HG03103 (cell line): Measurements from ENCODE around the gene LAMC1.

Source experiments
- ATAC-seq: cut with Tn5 transposase; IDR thresholded peaks from one replicate; pipeline ENCODE4 v1.9.1; 2021; ENCODE audit warnings: low read depth; ENCODE audit not compliant: unreplicated experiment

LAMC1 gene

DNA sequence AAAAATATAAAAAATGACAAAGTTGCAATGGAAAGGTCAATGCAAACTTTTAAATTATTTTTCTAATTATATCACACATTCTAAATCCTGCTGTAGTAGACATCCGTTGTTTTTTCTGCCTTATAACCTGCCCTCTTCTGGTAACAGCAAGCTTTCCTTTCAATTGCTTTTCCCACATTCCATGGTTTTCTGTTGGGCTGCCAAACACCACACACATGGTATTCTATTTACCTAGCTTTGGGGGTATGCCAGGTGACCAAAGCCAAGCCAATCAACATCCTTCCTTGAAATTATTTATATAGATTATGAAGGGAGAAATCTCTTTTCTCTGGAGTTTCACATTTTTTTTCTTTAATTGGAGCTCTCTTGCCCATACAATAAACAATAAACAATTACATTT lies 3.4 kb upstream of the LAMC1 start:
- ATAC-seq: no peak

DNA sequence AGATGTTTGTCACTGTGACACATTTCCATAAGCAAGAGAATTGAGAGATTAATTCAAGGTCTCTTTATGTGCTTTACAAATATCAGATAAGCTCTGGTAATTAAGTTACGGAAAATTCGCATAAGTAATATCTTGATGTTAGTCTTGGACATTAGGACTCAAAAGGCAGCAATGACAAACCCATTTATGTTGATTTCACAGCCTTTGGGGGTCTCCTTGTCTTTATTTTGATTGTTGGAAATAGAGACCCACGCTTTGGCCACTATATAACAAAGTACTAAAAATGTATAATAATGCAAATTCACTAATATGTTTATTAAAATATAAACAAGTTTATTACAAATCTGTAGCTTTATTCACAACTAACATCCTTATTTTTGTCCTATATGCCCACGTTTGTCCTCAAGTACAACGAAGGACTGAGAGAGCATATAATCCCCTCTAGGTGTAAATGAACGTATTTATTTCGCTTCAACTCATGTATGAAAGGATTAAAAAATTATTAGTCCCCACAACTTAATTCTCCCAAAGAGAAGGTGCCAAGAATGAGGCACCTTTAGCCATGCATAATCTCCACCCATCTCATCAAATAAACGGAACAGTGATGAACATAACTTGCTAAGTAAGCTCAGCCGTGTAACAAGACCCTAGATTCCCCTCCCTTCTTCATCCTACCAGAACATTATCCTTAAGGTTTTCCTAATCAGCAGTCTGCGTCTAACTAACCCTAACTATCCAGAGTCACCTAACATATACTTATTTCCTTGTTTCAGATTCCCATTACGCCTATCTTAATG lies 1.6 kb upstream of the LAMC1 start:
- no peak for ATAC-seq

DNA sequence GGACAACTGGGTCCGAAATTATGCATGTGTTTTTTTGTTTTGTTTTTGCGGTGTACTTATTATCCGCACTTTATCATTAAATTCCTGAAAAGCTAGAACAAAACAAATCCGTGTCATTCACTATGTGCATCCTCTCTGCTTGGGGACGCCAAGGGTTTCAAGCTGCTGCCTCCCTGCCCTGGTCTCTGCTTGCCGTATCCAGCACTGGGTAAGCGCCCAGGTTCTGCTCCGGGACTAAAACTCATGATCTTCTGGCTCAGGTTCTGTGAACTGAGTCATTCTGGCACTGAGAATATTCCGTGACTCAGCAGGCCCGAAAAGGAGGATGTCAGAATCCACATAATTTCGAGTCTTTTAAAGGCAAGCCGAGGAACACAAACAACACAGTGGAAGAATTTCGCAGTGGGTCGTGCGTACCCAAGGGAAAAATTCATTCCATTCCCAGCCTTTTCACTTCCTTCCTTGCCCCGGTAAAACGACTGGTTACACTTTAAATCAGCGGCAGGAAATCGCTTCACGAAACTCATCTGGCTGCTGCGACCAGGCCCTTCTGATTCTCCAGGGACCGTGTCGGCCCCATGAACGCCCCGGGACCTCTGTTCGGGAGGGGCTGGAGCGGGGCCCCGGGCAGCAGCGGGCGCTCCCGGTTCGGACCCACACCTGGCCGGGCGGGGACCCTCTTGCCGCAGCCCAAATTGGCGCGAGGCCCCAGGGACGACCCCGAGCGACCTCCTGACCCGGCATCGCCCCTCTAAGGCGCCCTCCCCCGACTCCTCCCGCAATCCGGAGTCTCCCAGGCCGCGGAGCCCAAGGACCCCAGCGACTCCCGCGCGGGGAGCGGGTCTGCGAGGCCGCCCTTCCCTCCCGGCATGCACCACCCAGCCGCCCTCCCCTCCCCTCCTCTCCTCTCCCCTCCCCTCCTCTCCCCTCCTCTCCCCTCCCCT lies 746 bp upstream of the LAMC1 start:
- peak; percentile 31 for ATAC-seq

DNA sequence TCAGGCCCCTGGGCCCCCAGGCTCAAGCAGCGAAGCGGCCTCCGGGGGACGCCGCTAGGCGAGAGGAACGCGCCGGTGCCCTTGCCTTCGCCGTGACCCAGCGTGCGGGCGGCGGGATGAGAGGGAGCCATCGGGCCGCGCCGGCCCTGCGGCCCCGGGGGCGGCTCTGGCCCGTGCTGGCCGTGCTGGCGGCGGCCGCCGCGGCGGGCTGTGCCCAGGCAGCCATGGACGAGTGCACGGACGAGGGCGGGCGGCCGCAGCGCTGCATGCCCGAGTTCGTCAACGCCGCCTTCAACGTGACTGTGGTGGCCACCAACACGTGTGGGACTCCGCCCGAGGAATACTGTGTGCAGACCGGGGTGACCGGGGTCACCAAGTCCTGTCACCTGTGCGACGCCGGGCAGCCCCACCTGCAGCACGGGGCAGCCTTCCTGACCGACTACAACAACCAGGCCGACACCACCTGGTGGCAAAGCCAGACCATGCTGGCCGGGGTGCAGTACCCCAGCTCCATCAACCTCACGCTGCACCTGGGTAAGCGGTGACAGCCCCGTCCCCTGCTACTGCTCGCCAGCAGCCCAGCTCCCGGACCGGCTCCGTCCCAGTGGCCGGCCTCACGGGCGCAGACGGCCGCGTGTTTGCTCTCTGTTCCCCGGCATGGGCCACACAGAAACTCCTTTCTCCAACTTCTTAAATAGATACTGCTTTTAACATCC lies 539 bp downstream of the LAMC1 start:
- peak; percentile 51 for ATAC-seq

DNA sequence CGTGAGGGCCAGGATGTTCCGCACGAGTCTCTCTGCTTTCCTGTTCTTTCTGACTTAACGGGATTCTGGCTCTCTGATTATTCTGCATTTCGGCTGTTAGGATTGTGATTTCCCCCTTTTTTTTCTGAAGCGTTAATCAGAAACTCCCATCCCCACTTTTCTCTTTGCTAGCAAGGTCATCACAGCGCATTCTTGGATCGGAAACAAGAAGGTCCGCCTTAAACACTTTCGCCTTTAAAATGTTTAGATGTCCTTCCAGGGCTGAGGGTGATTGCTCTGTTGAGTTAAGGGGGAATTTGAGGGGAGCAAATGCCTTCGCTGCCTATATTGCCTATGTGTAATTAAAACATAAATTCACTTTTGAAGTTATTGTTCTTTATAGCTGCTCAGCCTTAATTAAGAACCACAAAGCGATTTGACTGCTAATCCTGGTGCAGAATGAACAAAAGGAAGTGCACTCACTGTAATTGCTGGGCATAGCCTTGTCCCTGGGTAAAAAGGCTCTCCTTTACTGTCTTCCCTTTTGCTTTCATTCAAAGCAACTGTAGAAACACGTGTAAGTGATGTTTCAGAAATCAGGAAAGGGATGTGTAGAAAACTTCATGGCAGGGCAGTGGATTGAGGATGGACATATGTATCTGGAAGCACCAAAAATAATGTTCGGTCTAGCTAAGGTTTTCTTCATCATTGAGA lies 1.2 kb downstream of the LAMC1 start:
- ATAC-seq: no peak

DNA sequence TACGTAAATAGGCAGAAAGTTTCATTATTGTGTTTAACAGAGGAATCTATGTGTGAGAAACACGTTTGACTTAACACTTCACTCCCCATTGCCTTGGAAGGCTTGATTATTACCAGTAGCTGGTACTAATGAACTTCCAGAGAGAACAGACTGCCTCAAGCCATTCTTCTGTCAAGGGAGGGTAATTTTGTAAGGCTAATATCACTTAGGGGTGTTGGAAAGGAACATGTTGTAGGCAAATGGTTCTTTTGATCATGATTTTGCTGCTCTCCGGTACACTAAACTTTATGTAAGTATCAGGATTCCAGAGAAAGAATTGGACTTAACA lies 1.8 kb downstream of the LAMC1 start:
- no peak for ATAC-seq

DNA sequence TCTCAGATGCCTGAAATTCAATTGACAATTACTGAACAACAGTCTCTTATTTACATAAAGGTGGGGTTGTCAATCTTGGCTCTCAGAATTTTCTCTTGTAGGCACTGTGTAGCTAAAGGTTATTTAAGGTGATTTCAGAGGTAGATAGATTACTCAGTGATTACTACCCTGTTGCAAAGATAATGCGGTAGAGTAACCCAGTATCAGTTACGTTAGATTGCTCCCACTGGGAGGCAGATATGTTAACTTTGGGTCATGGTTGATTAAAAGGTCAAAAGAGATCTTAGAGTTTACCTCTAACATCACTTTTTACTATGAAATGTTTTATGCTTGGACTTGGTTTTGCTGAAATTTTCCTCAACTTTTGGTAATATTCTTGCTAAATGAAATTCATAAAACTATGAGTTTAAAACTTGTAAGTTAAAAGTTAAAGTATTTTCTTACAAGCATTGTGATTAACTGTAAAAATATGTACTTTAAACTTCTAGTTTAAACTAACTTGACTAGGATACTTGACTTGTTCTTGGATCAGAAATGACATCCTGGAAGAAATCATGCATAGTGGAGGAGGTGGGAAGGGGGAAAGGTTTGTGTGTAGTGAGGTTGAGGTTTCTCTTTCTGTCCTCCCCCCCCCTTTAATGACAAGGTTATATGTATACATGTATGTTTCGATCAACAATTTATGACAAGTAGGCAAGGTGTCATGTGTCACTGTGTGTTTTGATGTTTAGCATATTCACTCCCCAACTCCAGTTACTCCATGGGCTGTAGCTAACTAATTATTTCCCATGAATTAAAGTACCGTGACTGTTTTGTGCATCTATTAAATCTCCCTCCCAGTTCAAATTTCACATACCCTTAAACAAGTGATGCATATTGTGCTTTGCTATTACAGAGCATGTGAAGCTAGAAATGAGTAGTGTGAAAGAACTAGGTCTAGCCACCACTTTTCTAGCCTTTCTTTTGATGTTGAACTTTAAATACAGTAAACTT lies 2.9 kb downstream of the LAMC1 start:
- no peak for ATAC-seq

DNA sequence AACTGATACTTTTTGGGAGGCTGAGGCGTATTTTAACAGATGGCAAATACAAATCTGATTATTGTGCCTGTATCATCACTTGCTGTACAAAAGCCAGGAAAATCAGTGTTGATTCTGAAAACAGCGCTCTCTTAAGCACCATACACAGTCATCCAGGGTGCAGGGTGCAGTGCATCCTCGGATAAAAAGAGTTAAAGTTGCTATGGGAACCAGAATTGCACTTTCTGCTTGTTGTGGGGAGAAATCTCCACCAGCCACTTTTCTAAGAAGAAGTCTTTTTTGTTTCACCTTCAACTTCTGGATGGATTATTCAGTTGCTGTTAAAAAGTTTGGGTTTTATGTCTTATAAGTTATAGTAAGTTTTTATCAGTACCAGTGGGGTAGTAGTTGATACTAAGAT lies 3.8 kb downstream of the LAMC1 start:
- no peak for ATAC-seq

DNA sequence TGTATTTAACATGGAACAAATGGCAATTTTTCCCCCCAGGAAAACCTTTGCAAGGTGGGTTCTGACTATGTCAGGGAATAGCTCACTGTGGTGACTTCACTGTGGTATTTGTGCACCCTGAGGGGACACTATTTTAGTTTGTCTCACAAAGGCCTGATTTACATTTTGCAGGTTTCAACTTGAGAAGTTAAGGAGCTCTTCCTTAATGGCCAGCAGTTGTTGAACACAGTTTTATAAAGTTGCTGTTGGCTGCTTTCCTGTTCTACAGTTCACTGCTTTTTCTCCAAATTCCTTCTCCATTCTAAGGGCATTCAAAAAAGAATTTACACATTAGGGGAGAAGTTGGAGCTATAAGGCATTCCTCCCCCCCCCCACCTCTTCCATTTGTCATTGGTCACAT lies 4.6 kb downstream of the LAMC1 start:
- ATAC-seq: no peak

DNA sequence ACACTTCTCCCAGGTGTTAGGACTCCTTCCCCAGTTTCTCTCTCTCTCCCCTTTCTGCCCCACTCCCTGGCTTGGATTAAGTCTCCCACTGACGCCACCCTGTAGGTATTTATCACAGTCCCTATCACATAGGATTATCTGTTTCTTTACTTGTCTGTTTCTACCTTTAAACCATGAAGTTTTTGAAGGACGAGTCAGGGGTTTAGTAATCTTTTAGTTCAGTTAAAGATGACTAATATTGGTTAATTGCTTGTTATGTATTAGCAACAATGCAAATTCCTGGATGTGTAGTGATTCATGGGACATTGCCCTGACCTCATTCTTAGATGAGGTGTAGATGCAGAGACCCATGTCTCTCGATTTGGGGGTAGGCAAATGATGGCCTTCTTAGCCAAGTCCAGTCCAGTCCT lies 6.4 kb downstream of the LAMC1 start:
- no peak for ATAC-seq

DNA sequence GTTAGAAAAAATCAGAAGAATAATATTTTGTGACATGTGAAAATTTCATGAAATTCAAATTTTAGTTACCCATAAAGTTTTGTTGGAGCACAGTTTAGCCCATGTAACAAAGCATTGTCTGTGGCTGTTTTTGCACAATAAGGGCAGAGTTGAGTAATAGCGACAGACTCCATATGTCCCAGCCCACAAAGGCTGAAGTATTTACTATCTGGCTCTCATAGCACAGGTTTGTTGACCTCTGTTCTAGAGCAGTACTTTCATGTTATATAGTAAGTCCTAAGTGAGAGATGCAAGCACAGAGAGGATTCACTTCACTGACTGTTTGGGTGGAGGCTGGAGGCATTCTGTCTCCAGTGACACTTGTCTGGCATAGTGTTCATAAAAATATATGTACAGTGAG lies 6.8 kb downstream of the LAMC1 start:
- ATAC-seq: no peak

DNA sequence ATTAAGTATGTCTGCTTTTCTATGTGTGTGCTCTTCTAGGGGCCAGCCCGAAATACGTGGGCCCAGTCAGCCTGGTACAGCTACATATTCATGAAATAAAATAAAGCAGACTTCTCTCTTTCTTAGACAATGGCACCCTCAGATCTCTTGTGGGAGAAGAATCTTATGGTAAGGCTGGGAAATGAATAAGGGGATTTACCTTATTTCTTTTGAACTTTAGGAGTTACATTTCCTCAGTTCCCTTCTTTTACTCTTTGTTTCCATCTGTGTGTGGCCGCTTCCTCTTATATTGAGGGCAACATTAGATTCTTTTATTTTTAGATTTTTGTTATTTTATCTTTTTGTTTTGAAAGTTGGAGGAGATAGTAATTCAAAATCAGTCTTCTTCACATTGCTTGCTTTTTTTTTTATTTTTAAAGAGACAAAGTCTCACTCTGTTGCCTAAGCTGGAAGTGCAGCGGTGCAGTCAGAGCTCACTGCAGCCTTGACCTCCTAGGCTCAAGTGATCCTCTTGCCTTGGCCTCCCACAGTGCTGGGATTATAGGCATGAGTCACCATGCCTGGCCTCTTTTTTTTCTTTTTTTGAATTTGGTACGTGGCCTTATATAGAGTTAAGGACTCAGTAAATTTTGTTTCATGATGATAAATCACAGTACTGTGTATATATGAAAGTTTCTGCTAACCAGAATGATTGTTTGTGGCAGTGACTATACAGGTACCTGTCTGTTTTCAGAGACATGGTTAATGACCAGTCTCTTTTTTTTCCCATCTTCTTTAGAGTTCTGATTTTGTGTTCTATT lies 9.1 kb downstream of the LAMC1 start:
- no peak for ATAC-seq

DNA sequence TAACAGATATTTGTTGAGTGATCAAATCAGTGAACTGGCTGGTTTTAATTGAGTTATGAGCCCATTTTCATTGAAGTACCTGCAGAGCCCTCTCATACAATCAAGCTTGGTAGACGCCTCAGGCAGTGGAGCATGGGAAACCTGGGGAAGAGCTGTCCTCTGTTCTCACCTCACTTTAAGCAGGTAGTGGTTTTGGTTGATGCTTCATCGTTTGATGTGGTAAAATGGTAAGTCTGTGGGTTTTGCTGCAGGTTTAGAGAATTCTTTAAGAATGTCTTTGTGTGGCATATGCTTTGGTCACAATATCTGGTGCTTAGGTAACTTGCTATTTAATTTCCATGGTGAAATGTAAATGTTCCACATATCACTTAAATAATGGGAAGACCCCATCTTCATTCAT lies 10.0 kb downstream of the LAMC1 start:
- no peak for ATAC-seq

DNA sequence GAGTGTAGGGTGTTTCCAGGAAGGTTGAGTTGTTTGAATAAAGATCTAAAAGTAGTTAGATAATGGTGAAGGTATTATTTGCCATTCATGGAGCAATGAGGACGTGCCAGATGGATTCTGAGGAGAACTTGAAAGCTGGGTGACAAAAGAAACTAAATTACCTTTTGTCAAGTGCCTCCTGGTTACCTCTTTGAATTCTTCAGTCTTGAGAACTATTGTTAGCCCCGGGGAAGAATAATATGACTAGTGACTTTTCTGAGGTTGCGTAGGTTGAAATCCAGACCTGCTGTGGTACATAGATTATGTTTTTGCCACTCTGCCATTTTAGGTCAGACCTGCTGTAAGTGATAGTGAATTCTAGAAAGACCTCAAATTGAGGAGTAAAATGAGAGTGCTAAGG lies 11.5 kb downstream of the LAMC1 start:
- no peak for ATAC-seq

DNA sequence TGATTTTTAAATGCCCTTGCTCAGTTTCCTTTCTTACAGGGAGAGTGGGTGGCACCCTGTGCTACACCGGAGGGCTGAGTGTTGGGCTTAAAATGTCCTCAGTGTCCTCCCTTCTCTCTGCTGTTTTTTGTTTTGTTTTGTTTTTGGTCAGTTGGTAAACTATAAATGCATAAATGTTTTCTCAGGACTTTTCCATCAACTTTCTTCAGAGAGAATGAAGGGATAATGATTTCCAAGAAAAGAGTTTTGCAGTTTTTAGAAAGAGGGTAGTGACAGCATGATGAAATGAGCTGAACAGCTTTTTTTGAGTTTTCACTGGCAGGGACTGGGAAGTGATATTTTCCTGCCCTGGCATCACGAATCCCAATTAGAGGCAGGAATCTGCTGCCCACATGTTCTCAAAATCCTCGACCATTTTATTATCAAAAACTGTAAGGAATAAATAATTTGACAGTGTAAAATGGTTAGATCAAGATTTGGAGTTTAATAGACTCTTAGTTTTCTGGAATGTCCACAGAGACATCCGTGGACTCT lies 15.2 kb downstream of the LAMC1 start:
- ATAC-seq: no peak

DNA sequence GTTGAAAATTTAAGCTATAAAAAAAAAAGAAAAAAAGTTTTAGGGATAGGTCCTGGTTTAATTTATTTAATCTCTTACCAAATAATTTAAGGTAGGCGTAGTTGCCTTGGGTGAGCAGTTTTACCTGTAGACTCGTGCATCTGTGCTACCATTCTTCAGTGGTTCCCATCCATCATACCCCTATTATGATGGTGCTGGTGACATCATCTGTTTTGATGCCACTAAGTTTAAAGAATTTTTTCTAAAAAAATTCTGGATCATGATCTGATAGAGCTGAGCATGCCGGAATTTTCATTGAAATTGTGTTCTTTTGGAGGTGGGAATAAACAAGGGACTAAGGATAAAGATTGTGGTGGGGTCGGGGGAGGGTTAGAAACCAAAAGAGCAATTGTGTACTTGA lies 15.7 kb downstream of the LAMC1 start:
- no peak for ATAC-seq

DNA sequence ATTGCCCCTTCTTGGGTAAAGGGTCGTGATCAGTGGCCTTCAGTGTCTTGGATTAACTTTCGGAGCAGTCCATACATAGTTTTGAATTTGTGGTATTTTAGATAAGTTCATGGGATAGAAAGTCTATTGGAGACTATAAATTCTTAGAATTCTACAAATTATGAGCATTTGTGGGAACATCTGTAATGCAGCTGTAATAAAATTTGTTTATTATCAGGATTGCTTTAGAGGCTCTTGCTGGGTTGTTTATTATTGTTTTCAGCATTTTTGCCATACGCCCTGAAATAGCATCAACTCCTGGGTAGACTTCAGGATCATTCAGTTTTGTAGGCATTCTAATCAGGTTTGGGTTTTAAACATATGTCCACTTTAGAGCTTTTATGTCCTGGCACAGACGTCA lies 16.1 kb downstream of the LAMC1 start:
- ATAC-seq: no peak

DNA sequence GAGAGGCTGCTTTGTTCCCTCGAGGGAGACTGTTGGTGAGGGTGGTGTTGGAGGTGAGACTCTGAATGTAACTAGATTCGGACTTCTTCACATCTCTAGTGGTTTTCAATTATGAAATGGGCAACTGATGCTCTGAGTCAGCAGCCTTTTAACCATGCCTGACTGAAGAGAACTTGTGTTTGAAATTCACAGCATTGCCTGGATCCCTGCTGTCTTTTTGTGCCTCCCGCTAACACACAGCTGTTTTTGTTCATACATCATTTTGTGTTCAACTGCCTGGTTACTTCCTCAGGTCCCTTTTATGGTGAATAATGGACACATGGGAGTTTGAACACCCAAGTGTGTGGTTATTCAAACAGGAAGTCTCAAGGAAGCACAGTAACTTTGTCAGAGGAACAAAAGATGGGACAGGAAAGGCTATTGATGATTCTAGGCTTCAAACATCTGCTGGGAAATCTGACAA lies 16.8 kb downstream of the LAMC1 start:
- no peak for ATAC-seq
